OCI-M1 (cell line): ENCODE results near the gene BTN2A1.

ENCODE experiments used
- DNase-seq: peaks from one replicate; lab custom pipeline; 2025; lab: John Stamatoyannopoulos, UW

Gene BTN2A1

GRCh38 chr6:26468829-26469228, 11.1 kb downstream of the BTN2A1 start:
- no peak for DNase-seq

- DNase-seq, result no peak
Observed at GRCh38 chr6:26470643-26471042, 12.9 kb downstream of the BTN2A1 start.

- peak; percentile 32 for DNase-seq
Observed at GRCh38 chr6:26471970-26472369, 14.2 kb downstream of the BTN2A1 start.

- peak; percentile 62 for DNase-seq
Observed at GRCh38 chr6:26472549-26473290, 15.0 kb downstream of the BTN2A1 start.

GRCh38 chr6:26473429-26473757, 15.6 kb downstream of the BTN2A1 start:
- DNase-seq, result no peak

- DNase-seq, result peak; percentile 98
Observed at GRCh38 chr6:26473758-26474438, 16.1 kb downstream of the BTN2A1 start.

- DNase-seq, result no peak
Observed at GRCh38 chr6:26474439-26474881, 16.7 kb downstream of the BTN2A1 start.

- DNase-seq, result no peak
Observed at GRCh38 chr6:26475823-26476729, 18.3 kb downstream of the BTN2A1 start.

GRCh38 chr6:26476896-26477295, 19.1 kb downstream of the BTN2A1 start:
- peak; percentile 56 for DNase-seq

GRCh38 chr6:26477426-26477825, 19.7 kb downstream of the BTN2A1 start:
- DNase-seq, result peak; percentile 56

- peak; percentile 55 for DNase-seq
Observed at GRCh38 chr6:26478100-26478984, 20.6 kb downstream of the BTN2A1 start.

GRCh38 chr6:26478985-26479278, 21.2 kb downstream of the BTN2A1 start:
- peak; percentile 67 for DNase-seq

GRCh38 chr6:26482338-26482737, 24.6 kb downstream of the BTN2A1 start:
- DNase-seq, result no peak

- no peak for DNase-seq
Observed at GRCh38 chr6:26483727-26484126, 26.0 kb downstream of the BTN2A1 start.

GRCh38 chr6:26484161-26484560, 26.4 kb downstream of the BTN2A1 start:
- DNase-seq, result no peak

GRCh38 chr6:26485112-26485780, 27.5 kb downstream of the BTN2A1 start:
- no peak for DNase-seq

- DNase-seq, result no peak
Observed at GRCh38 chr6:26486358-26486757, 28.6 kb downstream of the BTN2A1 start.

- no peak for DNase-seq
Observed at GRCh38 chr6:26487466-26487865, 29.7 kb downstream of the BTN2A1 start.

GRCh38 chr6:26489996-26490964, 32.5 kb downstream of the BTN2A1 start:
- no peak for DNase-seq

- DNase-seq, result no peak
Observed at GRCh38 chr6:26491604-26492003, 33.8 kb downstream of the BTN2A1 start.
